Mucosa of descending colon (tissue), 3 donors: ENCODE data around the gene SNX18. TPM values are rescaled to one million over a fixed set of nuclear protein-coding genes. Genes with fewer than 3 reads are reported as not detected.

Experiments
- ATAC-seq: fragments of 200-7000 bp; cut with Tn5 transposase; one replicate; pipeline ENCODE4 v1.9.1; 2020; ENCODE audit warnings: mild to moderate bottlenecking, moderate library complexity
- DNase-seq, 3 donors: peaks; one replicate each; pipeline ENCODE4 v3.0.0-alpha.2; 2020
- H3K36me3 ChIP-seq: fragments of 200-600 bp; one replicate; pipeline ENCODE4 v1.8.0; 2021; ENCODE audit warnings: low read depth, mild to moderate bottlenecking
- H3K4me1 ChIP-seq: fragments of 200-600 bp; one replicate; pipeline ENCODE4 v1.8.0; 2021; ENCODE audit warnings: low read depth, mild to moderate bottlenecking
- H3K4me3 ChIP-seq: fragments of 200-600 bp; one replicate; pipeline ENCODE4 v1.8.0; 2021; ENCODE audit warnings: mild to moderate bottlenecking
- H3K9me3 ChIP-seq: fragments of 200-600 bp; one replicate; pipeline ENCODE4 v1.8.0; 2021; ENCODE audit warnings: mild to moderate bottlenecking
- intact Hi-C, 2 donors: fragments of 100-400 bp; cut with DNase I in 1 of 2; cut with micrococcal nuclease in 1 of 2; formaldehyde crosslinking; loops; one replicate each; pipeline versions ENCODE4 v1.11.0 to v1.11.1; 2022; cut with DNase I, micrococcal nuclease
- total RNA-seq, 3 donors: library from RNA; stranded (reverse); fragmentation: NEBNext Ultra II Directional in 2 of 3; extraction: Animal tissue kit (Norgen Biotek cat#: 25700) in 2 of 3; gene quantifications; one replicate each; pipeline versions ENCODE4 v1.2.1 to v1.2.4, GENCODE V29; 2021 to 2023
- TF ChIP-seq, protein P1 (sequence below): fragments of 200-600 bp; IDR thresholded peaks from one replicate; pipeline ENCODE4 v1.8.0; 2022; ENCODE audit warnings: antibody characterized with exemption, mild to moderate bottlenecking
- donor health status: DM: no; HTN: no; CAD: no; lungs with moderate emphysema.
- donor health status: DM: no; HTN: no; CAD: no.
- donor health status: DM: no; HTN: yes; CAD: no.

Gene SNX18
- total RNA-seq, 3 donors from 2014 or later: 8.7 to 28.9 (median 13.7) TPM

DNA sequence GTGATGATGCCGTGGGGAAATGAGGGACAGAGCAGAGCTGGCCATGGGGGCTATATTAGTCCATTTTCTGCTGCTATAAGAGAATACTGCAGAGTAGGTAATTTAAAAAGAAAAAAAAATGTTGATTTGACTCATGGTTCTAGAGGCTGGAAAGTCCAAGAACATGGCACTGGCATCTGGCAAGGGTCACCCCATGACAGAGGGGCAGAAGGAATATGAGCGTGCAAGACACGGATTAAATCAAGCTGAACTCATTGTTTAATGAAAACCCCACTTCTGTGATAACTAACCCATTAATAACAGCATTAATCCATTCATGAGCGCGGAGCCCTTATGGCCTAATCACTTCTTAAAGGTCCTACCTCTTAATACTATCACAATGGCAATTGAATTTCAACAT, 68.8 kb downstream of the SNX18 start:
- Histone ChIP-seq H3K9me3 (peaks cover 10% of the 10 kb centered on the region), H3K36me3 (no peaks in the 10 kb centered on the region), H3K4me3 (no peak overlapping the region), H3K4me1 (no peaks in the 10 kb centered on the region)
- TF ChIP-seq, protein P1, sequence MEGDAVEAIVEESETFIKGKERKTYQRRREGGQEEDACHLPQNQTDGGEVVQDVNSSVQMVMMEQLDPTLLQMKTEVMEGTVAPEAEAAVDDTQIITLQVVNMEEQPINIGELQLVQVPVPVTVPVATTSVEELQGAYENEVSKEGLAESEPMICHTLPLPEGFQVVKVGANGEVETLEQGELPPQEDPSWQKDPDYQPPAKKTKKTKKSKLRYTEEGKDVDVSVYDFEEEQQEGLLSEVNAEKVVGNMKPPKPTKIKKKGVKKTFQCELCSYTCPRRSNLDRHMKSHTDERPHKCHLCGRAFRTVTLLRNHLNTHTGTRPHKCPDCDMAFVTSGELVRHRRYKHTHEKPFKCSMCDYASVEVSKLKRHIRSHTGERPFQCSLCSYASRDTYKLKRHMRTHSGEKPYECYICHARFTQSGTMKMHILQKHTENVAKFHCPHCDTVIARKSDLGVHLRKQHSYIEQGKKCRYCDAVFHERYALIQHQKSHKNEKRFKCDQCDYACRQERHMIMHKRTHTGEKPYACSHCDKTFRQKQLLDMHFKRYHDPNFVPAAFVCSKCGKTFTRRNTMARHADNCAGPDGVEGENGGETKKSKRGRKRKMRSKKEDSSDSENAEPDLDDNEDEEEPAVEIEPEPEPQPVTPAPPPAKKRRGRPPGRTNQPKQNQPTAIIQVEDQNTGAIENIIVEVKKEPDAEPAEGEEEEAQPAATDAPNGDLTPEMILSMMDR: no peak
- intact Hi-C loops: no loop called here
- DNase-seq (no peak), ATAC-seq (no peak)

DNA sequence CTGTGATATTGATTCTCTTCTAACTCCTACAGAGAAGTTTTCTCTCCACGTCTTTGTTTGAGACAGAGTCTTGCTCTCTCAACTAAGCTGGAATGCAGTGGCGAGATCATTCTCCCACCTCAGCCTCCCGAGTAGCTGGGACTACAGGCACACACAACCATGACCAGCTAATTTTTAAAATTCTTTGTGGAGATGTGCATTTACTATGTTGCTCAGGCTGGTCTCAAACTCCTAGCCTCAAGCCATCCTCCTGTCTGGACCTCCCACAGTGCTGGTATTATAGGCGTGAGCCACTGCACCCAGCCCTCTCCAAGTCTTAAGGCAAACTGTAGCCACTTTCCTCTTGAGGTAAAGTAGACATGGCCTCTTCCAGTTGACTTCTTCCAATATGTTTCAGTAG, 72.2 kb downstream of the SNX18 start:
- ATAC-seq (no peak), DNase-seq (no peak)
- no peaks in the 10 kb centered on the region for H3K4me1 ChIP-seq
- TF ChIP-seq, protein P1: no peak
- H3K4me3 ChIP-seq: no peak overlapping the region
- H3K9me3 ChIP-seq: peaks cover 10% of the 10 kb centered on the region
- no peaks in the 10 kb centered on the region for H3K36me3 ChIP-seq
- intact Hi-C loops: no loop called here

DNA sequence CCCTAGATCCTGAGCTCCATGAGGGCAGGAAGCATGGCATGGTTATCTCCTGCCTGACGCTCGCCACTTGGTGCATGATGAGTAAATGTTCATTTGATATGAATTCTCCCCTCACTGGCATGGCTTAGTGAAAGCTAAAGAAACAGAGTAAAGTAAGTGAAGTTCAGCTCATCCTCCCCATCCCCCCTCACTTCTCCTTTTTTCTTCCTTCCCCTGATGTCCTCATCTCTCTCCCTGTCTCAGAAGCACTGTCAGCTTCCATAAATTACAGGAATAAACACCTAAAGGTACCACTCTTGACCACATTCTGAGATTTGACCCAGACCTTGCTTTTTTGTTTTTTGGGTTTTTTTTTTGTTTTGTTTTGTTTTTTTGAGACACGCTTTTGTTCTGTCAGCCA, 73.3 kb downstream of the SNX18 start:
- DNase-seq (no peak), ATAC-seq (no peak)
- no peaks in the 10 kb centered on the region for H3K36me3 ChIP-seq
- TF ChIP-seq, protein P1: no peak
- no peak overlapping the region for H3K4me3 ChIP-seq
- H3K9me3 ChIP-seq: peaks cover 8% of the 10 kb centered on the region
- intact Hi-C loops: no loop called here
- no peaks in the 10 kb centered on the region for H3K4me1 ChIP-seq

DNA sequence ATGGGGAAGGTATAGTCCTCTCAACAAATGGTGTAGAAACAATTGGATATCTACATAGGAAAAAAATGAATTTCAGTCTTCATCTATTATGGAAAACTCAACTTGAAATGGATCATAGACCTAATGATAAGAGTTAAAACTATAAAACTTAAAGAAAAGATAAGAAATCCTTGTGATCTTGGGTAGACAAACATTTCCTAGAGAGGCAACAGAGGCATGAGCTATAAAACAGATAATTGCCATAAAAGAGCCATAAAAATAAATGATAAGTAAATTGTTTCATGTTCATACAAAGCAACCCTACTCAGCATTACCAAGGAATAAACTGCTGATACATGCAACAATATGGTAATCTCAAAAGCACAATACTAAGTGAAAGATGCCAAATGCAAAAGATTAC, 76.2 kb downstream of the SNX18 start:
- no peak overlapping the region for H3K4me3 ChIP-seq
- peaks cover 4% of the 10 kb centered on the region for H3K9me3 ChIP-seq
- H3K4me1 ChIP-seq: no peaks in the 10 kb centered on the region
- ATAC-seq (no peak), DNase-seq (no peak)
- intact Hi-C loops: no loop called here
- TF ChIP-seq, protein P1: no peak
- H3K36me3 ChIP-seq: no peaks in the 10 kb centered on the region

DNA sequence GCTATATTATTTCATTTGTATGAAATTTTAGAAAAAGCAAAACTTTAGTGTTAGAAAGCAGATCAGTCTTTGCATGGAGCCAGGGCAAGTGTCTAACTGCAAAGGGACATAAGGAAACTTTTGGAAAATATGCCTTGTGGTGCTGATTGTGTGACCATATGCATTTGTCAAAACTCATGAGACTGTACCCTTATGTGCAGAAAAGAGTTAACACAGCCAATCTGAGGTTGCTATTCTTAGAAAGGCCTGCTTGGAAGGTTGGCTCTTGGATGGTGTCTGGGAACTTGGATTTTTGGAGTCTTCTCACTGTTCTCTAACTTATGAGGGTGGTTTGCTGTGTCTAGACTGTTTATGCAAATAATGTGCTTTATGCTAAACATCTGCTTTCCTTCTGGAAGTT, 76.6 kb downstream of the SNX18 start:
- DNase-seq (no peak), ATAC-seq (no peak)
- Histone ChIP-seq H3K36me3 (no peaks in the 10 kb centered on the region), H3K4me3 (no peak overlapping the region), H3K4me1 (no peaks in the 10 kb centered on the region), H3K9me3 (peaks cover 4% of the 10 kb centered on the region)
- intact Hi-C loops: no loop called here
- TF ChIP-seq, protein P1: no peak

DNA sequence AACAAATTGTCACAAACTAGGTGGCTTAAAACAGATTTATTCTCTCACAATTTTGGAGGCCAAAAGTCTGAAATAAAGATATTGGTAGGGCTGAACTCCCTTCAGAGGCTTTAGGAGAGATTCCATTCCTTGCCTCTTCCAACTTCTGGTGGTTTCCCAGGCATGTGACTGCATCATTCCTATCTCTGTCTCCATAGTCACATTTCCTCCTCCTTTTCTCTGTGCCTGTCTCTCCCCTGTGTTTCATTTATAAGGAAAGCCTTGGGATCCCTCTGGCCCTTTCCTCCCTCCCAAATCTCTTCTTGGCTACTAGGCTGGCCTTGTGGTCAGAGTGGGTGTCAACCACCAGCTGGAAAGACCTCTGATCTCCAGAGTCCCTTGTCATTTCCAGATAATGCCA, 78.2 kb downstream of the SNX18 start:
- TF ChIP-seq, protein P1: no peak

More for the DNA sequence above, 78.2 kb downstream of the SNX18 start:
- Histone ChIP-seq H3K9me3 (peaks cover 4% of the 10 kb centered on the region), H3K4me1 (no peaks in the 10 kb centered on the region), H3K4me3 (no peak overlapping the region), H3K36me3 (no peaks in the 10 kb centered on the region)
- ATAC-seq (no peak), DNase-seq (no peak)
- intact Hi-C loops: no loop called here
